GM11168 (cell line): Measurements from ENCODE around the gene C17orf67.

Experiments
- in situ Hi-C: fragments of 300-500 bp; cut with MboI; formaldehyde crosslinking; loops from one replicate; pipeline ENCODE4 v1.12.0; 2022; ENCODE audit warnings: low sequenced_read_pairs; ENCODE audit not compliant: unreplicated experiment

Gene C17orf67

DNA sequence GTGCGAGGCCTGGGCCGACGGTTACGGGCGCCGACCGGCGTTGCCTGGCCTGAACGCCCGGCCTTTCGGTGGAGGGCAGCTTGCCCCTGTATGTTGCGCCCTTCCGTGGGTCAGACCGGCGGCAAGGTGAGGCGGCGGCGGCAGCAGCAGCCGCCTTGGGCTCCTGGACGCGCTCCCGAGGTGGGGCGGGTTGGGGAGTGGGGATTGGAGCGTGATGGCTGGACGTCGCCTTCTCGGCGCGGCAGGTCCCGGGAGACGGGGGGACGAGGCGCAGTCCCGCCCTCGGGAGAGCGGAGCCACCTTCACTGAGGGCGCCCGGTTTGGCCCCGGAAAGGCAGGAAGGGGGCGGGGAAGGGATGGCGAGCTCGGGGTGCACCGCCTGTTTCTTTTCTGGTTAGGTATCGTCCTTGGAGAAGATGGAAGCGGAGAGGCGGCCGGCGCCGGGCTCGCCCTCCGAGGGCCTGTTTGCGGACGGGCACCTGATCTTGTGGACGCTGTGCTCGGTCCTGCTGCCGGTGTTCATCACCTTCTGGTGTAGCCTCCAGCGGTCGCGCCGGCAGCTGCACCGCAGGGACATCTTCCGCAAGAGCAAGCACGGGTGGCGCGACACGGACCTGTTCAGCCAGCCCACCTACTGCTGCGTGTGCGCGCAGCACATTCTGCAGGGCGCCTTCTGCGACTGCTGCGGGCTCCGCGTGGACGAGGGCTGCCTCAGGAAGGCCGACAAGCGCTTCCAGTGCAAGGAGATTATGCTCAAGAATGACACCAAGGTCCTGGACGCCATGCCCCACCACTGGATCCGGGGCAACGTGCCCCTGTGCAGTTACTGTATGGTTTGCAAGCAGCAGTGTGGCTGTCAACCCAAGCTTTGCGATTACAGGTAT lies 902 bp upstream of the C17orf67 start:
- in situ Hi-C loops = no loop called here

DNA sequence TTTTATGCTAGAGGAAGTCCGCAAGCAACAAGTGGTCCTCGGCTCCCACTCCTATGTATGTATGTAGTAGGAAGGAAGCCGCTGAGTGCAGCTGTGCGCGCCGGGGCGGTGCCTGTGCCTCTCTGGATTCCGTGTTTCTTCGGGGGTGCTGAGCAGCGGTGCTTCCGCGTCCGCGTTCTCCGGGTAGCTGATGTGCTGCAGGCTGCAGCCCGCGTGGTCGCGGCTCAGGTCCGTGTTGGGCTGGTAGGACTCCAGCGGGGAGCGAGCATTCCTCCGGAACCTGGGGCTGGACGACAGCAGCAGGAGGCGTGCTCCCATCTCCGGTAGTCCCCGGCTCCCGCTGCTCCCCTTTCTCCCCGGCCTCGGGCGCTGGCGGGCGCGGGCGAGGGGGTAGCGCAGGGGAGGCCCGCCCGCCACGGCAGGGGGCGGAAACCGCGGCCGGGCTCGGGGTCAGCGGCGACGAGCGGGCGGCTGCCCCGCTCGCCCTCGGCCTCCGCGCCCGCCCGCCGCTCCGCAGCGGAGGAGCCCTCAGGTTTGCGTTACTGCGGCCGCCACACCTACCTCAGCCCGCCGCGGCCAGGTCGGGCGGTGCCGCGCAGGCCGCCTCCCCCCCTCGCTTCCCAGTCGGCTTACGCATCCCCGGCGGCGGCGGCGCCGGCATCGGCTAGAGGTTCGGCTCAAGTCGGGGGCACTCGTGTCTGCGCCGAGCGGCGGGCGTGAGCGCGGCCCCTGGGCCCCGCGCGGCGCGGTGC lies 487 bp downstream of the C17orf67 start:
- in situ Hi-C loops = no loop called here

DNA sequence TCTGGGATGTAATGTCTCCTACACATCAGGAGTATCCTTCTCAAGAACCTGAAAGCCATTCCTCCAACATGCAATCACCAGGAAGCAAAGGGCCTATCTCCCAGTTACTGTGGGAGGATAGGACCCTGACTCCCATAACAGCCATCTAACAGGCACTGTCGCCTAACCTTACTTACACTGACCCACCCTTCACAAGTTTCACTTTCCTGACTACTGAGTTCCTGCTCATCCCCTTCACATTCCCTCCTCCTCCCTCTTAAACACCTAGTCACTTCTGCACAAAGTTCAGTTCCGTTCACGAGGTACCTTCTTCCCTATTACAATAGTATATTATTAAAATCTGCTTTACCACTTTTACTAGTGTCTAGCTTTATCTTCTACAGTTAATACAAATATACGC lies 1.3 kb downstream of the C17orf67 start:
- in situ Hi-C loops = no loop called here

DNA sequence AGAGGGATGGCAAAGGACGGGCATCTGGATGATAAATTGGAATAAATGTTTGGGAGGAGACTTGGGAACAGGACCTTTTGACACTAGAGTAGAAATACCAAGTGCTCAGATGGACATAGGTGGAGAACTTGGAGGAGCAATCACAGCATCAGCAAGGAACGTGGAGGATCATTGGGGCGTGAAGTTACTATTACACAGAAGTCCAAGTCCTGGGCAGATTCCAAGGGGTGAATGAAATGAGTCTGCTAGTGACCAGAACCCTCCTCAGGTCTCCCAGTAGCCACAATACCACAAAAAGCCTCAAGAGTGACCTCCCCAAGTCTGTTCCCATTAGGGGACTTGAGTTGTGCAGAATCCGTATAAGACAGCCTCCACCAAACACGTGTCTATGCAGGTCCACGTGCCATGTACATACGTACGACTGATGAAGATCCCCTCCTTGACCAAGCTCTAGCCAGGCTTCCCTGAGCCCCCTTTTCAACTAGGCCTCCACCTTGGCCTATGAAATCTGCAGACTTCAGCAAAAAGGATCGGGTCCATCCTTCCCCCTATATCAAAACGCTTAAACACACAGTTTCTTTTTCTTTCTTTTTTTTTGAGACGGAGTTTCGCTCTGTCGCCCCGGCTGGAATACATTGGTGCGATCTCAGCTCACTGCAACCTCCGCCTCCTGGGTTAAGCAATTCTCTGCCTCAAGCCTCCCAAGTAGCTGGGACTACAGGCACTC lies 2.2 kb downstream of the C17orf67 start:
- in situ Hi-C loops = no loop called here

DNA sequence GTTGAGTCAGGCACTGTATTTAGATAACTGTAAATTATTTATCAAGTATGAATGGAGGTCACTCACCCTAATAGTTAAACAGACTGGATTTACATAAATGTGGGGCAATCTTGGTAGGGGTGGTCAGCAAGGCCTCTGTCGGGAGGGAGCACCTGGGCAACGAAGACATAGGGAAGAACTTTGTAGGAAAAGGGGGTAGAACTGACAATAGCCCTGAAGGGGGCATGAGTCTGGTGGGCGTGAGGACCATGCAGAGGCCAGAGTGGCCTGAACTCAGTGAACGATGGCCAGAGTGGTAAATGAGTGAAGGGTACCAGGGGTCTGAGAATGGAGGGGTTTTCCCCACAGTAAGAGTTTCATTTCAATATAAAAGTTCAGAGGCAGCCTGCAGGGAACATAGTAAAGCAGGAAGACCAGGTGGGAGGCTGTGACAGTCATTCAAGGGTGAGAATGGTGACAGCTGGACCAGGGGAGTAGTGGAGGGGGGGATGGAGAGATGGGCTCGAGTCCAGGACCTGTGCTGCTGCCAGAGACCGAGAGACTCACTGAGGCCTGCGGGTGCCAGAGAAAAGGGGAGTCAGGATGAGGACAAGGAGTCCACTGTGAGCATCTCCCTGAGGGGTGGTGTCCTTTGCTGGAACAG lies 2.9 kb downstream of the C17orf67 start:
- in situ Hi-C loops = no loop called here

DNA sequence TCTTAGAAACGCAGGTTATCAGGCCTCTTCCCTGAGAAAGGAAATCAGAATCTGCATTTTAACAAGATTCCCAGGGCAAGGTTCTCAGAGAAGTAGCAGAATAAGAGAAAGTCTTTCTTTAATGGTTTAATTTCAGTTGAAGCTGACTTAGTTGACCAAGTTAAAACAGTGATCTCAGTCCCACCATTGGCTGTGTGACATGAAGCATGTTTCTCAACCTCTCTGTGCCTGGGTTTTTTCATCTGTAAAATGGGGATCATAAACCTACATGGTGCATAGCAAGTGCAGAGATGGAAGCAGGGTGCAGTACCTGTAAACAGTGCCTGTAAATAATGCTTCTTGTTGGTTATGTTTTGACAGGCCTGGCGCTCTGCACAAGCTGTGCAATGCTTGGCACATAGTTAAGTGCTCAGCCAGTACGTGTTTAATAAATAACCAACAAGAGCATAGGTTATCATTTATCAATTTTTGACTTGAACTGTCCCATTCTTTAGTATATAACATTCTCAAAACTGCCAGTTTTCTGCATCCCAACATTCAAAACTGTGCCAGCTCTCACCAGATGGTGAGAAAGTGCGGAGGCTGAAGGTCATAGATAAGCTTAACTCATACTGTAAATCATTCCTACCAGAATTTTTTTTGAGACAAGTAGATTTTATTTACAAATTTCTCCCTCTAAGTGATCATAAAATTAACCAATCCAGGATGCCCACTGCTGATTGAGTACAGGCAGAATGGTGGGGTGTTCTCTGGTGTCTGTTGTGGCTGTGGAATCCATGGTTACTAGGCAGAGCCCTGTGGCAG lies 6.9 kb downstream of the C17orf67 start:
- in situ Hi-C loops = no loop called here

DNA sequence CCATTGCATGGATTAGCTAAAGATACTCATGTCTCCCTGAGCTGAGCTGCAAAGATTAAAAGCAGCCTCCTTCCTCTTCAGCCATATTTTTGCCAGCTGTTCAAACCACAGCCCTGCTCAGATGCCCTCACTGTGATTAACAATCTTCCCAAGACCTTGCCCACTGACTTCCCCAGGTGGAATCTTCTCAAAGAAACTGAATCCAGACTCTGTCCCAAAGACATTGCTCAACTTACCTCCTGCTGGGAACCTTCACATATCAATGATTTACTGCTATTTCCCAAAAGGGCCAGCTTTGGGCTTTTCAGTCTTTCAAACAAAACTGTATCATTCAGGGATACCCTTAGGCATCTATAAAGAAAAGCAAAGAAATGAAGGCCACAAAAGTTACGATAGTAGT lies 9.2 kb downstream of the C17orf67 start:
- in situ Hi-C loops = no loop called here

DNA sequence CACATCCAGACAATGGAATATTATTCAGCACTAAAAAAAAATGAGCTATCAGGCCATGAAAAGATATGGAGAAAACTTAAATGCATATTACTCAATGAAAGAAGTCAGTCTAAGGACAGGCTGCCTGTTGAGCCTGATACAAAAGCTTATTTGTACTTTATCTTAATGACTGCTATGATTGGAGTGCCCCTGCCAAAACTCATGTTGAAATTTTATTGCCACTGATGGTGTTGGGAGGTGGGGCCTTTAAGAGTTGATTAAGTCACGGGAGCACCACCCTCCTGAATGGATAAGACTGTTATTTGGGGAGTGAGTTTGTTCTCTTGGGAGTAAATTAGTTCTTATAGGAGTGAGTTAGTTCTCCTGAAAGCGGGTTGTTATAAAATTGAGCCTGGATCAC lies 9.9 kb downstream of the C17orf67 start:
- in situ Hi-C loops = no loop called here

DNA sequence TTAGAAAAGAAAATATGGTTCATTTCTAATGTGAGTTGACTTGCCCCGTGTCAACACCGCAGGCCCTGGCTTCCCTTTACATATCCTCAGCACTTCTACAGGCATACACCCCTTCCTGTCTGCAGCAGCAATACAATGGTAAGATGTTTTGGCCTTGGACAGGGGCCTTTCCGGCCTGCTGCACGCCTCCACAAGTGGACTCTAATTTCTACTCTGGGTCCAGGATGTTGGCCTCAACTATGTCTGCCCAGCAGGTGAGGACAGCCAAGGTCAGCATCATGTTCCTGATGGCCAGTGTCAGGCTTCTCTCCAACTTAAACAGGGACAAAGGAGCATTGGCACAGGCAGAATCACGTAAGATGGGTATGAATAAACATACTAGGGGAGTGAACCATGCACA lies 11.0 kb downstream of the C17orf67 start:
- in situ Hi-C loops = no loop called here

DNA sequence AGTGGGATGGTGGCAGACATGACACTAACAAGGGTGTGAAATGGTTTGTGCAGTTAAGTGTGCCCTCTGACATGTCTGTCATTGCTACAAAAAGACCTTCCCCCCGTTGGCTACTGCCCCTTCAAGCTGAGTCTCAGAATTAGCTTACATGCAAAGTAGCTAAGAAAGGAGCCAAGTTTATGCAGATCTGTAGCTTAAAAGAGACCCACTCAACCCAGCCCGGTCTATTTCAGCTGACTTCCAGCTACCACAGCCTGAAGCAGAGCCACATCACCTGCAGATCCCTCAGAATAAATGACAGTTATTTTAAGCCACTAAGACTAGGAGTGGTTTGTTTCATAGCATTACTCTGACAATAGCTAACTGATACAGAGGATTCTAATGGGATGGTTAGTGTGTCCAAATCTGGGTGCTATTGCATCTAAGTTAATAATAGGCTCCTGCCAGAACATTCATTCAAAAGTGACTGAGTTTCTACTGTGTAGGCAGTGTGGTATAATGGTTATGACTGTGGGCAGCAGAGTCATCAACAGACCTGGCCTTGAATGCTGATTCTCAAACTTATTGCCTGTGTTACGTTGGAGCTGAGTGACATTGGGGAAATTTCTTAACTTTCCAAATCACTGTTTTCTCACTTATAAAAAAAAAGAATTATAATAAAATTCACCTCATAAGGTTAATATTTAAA lies 11.7 kb downstream of the C17orf67 start:
- in situ Hi-C loops = no loop called here

DNA sequence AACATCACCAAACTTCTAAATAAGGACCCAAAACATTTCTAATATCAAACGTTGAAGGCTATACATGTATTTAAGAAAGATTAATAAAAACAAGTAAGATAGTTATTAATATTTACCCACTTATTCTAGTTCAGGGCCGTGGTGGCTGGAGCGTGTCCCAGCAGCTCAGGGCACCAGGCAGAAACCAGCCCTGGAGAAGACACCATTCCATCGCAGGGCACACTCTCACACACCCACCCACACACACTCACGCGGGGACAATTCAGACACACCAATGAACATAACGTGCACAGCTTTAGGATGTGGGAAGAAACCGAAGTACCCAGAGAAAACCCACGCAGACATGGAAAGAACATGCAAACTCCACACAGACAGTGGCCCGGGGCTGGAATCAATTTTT lies 13.5 kb downstream of the C17orf67 start:
- in situ Hi-C loops = no loop called here

DNA sequence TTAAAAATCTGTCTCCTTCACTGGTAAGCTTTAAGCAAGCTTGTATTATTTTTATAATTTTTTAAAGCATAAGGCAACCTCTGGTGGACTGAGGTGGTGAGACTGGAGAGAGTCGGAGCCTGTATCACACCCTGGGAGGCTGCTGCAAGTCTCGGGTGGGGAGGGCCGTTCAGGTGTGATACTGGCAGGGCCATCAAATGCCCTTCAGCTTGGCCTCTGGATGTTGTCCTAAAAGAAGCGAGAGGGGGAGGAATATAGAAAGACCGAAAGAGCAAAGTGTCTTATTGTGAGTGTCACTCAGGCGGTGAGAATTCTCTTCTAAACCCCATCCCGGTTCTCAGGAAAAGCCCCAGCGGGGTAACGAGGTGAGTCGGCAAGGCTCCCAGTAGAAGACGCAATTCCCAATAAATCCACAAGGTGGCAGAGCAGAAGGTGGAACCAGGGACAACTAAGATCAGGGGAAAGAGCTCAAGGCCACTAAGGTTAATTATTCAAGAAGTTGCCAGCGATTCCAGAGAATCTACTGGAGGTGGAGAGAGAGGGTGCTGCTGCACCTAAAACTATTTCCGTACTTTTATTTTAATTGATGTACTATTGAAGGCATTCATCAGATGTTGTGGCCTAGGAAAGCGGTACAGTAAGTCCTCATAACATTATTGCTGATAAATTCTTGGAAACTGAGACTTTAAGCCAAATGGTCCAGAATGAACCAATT lies 14.1 kb downstream of the C17orf67 start:
- in situ Hi-C loops = loop anchor here (5.0 kb wide), 1 partner anchor 123 kb away; no protein-coding TSS in a partner anchor

DNA sequence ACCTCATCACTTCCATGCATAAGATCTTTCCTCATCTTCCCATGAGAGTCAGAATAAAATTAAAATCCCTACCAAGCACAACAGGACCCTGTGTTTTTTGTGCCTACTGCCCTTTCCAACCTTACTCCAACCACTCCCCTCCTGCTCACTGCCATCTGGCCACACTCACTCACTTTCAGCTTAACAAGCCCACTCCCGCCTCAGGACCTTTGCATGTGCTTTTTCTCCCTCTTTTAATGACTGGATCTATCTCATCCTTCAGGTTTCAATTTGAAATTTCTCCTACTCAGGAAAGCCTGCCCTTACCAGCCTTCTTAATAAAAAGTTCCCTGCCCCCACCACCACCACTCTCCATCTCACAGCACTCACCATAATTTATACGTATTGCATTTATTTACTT lies 14.7 kb downstream of the C17orf67 start:
- in situ Hi-C loops = loop anchor here (5.0 kb wide), 1 partner anchor 123 kb away; no protein-coding TSS in a partner anchor

DNA sequence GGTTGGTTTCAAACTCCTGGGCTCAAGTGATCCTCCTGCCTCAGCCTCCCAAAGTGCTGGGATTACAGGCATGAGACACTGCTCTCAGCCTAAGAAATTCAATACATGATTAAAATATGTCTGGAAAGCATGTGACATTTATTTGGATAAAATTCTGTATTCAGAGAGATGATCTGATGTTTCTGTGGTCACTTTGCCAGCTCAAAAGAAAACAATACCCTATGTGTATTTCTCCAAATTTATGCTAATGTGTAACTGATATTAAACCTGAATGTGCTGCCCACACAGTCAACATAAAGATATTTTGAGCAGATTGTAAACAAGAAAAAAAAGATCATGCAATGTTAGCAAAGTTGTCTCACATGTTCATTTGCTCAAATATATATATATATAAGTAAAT lies 16.7 kb downstream of the C17orf67 start:
- in situ Hi-C loops = loop anchor here (5.0 kb wide), 1 partner anchor 125 kb away; no protein-coding TSS in a partner anchor

DNA sequence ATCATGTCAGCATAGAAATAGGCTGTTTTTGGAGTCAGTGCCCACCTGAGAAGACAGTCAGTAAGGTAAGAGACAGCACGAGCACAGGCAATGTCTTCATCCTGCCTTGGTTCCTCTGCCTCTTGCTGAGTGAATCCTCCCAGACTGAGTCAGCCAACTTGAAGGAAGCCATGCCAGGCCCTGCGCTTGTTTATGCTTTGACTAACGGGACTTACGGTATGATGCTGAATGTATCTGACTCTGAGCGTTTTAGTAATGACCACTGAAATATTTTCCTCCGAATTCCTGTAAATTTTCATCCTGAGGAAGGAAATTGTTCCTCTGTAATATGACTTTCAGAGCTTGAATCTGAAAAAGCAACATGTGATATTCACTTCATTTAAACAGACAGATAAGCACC lies 18.0 kb downstream of the C17orf67 start:
- in situ Hi-C loops = loop anchor here (5.0 kb wide), 1 partner anchor 127 kb away; no protein-coding TSS in a partner anchor

DNA sequence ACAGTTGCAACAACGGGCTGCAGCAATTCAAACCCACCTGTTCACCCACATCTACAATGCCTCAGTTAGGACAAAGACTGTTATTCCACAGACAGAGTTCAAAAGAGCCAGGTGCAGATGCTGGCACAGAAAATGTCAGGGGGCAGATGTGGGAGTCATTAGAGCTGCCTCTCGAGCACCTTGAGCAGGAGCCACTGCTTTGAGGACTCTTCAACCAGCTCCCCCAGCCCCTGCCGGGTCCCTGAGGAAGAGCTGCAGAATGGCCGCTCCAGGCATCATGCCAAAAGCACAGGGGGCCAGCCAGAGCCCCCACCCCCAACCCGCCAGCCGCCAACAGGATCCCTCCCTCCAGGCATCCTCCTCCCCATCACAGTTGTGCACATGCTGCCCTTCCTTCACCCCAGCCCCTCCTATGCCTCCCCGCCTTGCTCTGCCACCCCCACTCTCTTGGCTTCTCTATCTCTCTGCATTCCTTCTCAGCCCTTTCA lies 20.8 kb downstream of the C17orf67 start:
- in situ Hi-C loops = no loop called here

DNA sequence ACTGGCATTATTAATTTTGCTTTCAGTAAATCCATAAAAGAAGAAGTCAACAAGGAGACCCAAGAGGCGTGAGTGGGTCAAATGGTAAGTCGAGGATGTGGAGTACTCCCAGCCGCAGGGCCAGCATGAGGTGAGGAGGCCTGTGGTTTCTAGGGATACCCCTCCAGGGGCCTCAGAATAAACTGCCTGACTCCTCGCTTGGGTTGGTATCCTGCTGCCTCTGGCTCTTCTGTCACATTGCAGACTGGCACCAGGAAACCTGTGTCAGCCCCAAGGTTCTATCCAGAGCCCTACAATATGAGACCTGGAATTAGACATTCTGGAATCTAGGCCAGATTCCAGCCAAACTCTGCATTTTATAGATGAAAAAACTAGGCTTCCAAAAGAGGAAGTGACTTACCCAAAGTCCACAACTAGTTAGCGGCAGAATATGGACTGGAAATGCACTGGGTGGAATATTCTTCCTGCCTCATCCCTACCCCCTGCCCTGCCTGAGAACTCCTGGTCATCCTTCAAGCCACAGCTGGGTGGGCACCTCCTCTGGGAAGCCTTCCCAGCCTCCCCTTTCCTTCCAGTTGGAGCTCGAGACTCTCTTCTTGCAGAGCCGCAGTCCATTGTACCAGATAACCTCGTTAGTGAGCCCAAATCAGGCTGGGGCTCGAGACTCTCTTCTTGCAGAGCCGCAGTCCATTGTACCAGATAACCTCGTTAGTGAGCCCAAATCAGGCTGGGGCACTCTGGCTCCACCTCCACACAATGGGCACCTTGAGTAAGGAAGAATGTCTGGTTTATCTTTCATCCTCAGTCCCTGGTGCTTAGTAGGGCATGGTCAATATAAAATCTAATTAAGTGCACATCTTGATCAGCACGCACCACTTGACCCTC lies 22.6 kb downstream of the C17orf67 start:
- in situ Hi-C loops = no loop called here
